OCI-LY3 (cell line): ENCODE data around the gene ADGRD1.

Experiments
- CTCF ChIP-seq: fragments of 200-600, 300-600 bp; sonication (generic); IDR thresholded peaks from 2 replicates; pipeline ENCODE4 v1.5.1; 2014; ENCODE audit warnings: antibody characterized with exemption, low read length, low read depth
- EZH2phosphoT487 ChIP-seq: fragments of 200-600 bp; shearing (Covaris generic); IDR thresholded peaks from 2 replicates; pipeline ENCODE4 v1.6.1; 2018; ENCODE audit warnings: antibody characterized with exemption, mixed run types, low read depth

GRCh38 chr12:131176926-131177325 is 223.2 kb downstream of the ADGRD1 start:
- TF ChIP-seq CTCF (no peak), EZH2phosphoT487 (no peak)
